ENCODE data around the gene ZIC2.

ZIC2 gene

DNA sequence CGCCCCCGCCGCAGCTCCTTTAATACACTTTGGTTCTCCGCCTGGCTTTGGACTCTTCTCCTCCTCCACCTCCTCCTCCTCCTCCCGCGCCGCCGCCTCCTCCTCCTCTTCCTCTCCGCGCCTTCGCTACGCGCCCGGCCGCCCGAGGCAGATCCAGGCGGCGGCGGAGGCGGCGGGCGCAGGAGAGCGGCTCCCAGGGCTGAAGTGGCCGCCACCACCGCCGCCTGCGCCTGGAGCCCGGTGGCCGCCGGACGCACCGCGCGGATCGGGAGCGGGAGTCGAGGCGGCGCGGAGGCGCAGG is at the start of gene ZIC2:
ZIC2 (plus strand) TSS at position 50 of the 301 bp plus-strand sequence. CDS start 281 bp downstream, outside the sequence.
- H3K4me3 ChIP-seq (replicated peaks; ENCODE audit: low read depth, low read length) = peak within 1 kb of the TSS; percentile 44

GRCh38 chr13:99932912-99933311 is 48.7 kb upstream of the ZIC2 start:
- TF ChIP-seq, protein P1, sequence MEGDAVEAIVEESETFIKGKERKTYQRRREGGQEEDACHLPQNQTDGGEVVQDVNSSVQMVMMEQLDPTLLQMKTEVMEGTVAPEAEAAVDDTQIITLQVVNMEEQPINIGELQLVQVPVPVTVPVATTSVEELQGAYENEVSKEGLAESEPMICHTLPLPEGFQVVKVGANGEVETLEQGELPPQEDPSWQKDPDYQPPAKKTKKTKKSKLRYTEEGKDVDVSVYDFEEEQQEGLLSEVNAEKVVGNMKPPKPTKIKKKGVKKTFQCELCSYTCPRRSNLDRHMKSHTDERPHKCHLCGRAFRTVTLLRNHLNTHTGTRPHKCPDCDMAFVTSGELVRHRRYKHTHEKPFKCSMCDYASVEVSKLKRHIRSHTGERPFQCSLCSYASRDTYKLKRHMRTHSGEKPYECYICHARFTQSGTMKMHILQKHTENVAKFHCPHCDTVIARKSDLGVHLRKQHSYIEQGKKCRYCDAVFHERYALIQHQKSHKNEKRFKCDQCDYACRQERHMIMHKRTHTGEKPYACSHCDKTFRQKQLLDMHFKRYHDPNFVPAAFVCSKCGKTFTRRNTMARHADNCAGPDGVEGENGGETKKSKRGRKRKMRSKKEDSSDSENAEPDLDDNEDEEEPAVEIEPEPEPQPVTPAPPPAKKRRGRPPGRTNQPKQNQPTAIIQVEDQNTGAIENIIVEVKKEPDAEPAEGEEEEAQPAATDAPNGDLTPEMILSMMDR (IDR thresholded peaks at IDR 0.05; ENCODE audit: low read length, missing control alignments) = no peak
- DNase-seq (ENCODE audit: low read depth) = no peak
- H3K4me3 ChIP-seq (replicated peaks; ENCODE audit: low read depth, low read length) = no peak overlapping the region

More for the DNA sequence above, at the start of gene ZIC2:
- TF ChIP-seq, protein P1 (IDR thresholded peaks at IDR 0.05; ENCODE audit: low read length, missing control alignments) = no peak
- DNase-seq (ENCODE audit: low read depth) = no peak

GRCh38 chr13:99935772-99936171 is 45.8 kb upstream of the ZIC2 start:
- no peak overlapping the region for H3K4me3 ChIP-seq (replicated peaks; ENCODE audit: low read depth, low read length)
- TF ChIP-seq, protein P1 (IDR thresholded peaks at IDR 0.05; ENCODE audit: low read length, missing control alignments) = no peak
- DNase-seq (ENCODE audit: low read depth) = no peak

DNA sequence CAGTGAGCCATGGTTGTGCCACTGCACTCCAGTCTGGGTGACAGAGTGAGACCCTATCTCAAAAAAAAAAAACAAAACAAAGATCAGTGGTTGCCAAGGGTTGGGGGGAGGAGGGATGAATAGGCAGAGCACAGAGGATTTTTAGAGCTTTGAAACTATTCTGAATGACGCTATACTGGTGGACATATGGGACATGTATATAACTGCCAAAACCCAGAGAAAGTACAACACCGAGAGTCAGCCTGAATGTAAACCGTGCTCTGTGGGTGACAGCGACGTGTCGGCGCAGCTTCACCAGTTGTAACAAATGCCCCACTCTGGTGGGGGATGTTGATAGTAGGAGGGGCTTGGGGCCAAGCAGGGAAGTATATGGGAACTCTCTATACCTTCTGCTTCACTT is 42.9 kb upstream of the ZIC2 start:
- DNase-seq (ENCODE audit: low read depth) = no peak
- TF ChIP-seq, protein P1 (IDR thresholded peaks at IDR 0.05; ENCODE audit: low read length, missing control alignments) = no peak
- H3K4me3 ChIP-seq (replicated peaks; ENCODE audit: low read depth, low read length) = no peak overlapping the region

GRCh38 chr13:99941086-99941485 is 40.5 kb upstream of the ZIC2 start:
- no peak for DNase-seq (ENCODE audit: low read depth)
- TF ChIP-seq, protein P1 (IDR thresholded peaks at IDR 0.05; ENCODE audit: low read length, missing control alignments) = no peak

DNA sequence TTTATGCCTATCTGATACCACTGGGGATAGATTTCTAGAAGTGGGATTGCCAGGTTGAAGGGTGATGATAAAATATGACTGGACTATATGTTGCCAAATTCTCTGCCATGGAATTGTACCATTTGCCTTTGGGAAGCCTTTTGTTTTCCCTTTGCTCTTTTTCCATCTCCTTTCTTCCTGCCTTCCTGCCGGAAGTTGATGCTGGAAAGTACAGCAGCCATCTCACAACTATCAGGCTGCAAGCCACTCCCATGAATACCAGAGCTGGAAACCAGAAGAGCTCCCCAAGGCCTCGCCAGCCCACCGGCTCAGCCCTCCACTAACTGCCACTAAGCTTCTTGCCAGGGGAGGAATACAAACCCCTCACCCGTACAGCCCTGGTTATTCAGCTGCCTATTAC is 39.7 kb upstream of the ZIC2 start:
- H3K4me3 ChIP-seq (replicated peaks; ENCODE audit: low read depth, low read length) = no peak overlapping the region
- DNase-seq (ENCODE audit: low read depth) = no peak
- TF ChIP-seq, protein P1 (IDR thresholded peaks at IDR 0.05; ENCODE audit: low read length, missing control alignments) = no peak

More at GRCh38 chr13:99941086-99941485, 40.5 kb upstream of the ZIC2 start:
- no peak overlapping the region for H3K4me3 ChIP-seq (replicated peaks; ENCODE audit: low read depth, low read length)

GRCh38 chr13:99944102-99944501 is 37.5 kb upstream of the ZIC2 start:
- no peak for DNase-seq (ENCODE audit: low read depth)
- H3K4me3 ChIP-seq (replicated peaks; ENCODE audit: low read depth, low read length) = no peak overlapping the region
- TF ChIP-seq, protein P1 (IDR thresholded peaks at IDR 0.05; ENCODE audit: low read length, missing control alignments) = no peak
